SK-N-MC (cell line): ENCODE measurements around the gene STAG1.

Experiments used
- FOXP2 ChIP-seq: optimal IDR thresholded peaks from 2 replicates; pipeline ENCODE3; 2011; ENCODE audit warnings: mild to moderate bottlenecking, moderate library complexity; ENCODE audit not compliant: insufficient read depth; ENCODE audit errors: extremely low read length, control extremely low read depth
- POLR2AphosphoS5 ChIP-seq: IDR thresholded peaks from 2 replicates; pipeline ENCODE4 v1.6.1; 2012; ENCODE audit warnings: mild to moderate bottlenecking, low read depth, low read length, borderline replicate concordance

DNA sequence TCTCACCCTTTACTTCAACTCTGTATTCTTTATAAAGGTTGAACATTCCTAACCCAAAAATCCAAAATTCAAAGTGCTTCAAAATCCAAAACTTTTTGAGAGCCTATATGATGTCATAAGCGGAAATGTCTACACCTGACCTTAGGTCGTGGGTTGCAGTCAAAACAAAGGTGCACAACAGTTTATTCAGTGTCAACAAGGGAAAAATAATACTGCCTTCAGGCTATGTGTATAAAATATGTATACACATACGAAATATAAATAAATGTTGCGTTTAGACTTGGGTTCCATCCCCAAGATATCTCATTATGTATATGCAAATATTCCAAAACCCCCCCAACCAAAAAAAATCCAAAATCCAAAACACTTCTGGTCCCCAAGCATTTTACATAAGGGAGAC lies 90.9 kb downstream of the STAG1 start:
- no peak for TF ChIP-seq POLR2AphosphoS5
- TF ChIP-seq FOXP2, result no peak
